RWPE2 (cell line): ENCODE measurements around the gene PHKG2.

Experiments used
- ATAC-seq: fragments of 200-7000 bp; cut with Tn5 transposase; 3 replicates; pipeline ENCODE4 v1.9.1; 2021; ENCODE audit warnings: low read depth
- DNase-seq: peaks from one replicate; pipeline ENCODE4 v3.0.0-alpha.2; 2020; ENCODE audit warnings: low spot score
- H3K27ac ChIP-seq: fragments of 450-650 bp; 2 replicates; pipeline ENCODE4 v1.5.1; 2017; ENCODE audit warnings: mild to moderate bottlenecking; ENCODE audit not compliant: poor library complexity, severe bottlenecking
- H3K27me3 ChIP-seq: fragments of 250-450 bp; sonication (Bioruptor Pico); 2 replicates; pipeline ENCODE4 v1.5.1; 2021; ENCODE audit warnings: mild to moderate bottlenecking, moderate library complexity; ENCODE audit not compliant: insufficient read depth, poor library complexity, severe bottlenecking
- H3K36me3 ChIP-seq: fragments of 250-450 bp; sonication (Bioruptor Pico); 2 replicates; pipeline ENCODE4 v1.5.1; 2020; ENCODE audit warnings: low read depth, mild to moderate bottlenecking, moderate library complexity
- H3K4me1 ChIP-seq: fragments of 250-450 bp; sonication (Bioruptor Pico); 2 replicates; pipeline ENCODE4 v1.5.1; 2021; ENCODE audit warnings: mild to moderate bottlenecking, moderate library complexity; ENCODE audit not compliant: insufficient read depth, poor library complexity, severe bottlenecking
- H3K4me3 ChIP-seq: fragments of 250-450 bp; sonication (Bioruptor Pico); 2 replicates; pipeline ENCODE4 v1.5.1; 2021; ENCODE audit warnings: mild to moderate bottlenecking, moderate library complexity; ENCODE audit not compliant: severe bottlenecking
- H3K9me3 ChIP-seq: fragments of 250-450 bp; sonication (Bioruptor Pico); 2 replicates; pipeline ENCODE4 v1.5.1; 2021; ENCODE audit warnings: mild to moderate bottlenecking, moderate library complexity; ENCODE audit not compliant: severe bottlenecking
- TF ChIP-seq, protein P1 (sequence below): fragments of 450-650 bp; IDR thresholded peaks from one replicate; pipeline ENCODE4 v1.5.1; 2017; ENCODE audit warnings: mild to moderate bottlenecking, moderate library complexity; ENCODE audit not compliant: poor library complexity, severe bottlenecking

PHKG2 gene

DNA sequence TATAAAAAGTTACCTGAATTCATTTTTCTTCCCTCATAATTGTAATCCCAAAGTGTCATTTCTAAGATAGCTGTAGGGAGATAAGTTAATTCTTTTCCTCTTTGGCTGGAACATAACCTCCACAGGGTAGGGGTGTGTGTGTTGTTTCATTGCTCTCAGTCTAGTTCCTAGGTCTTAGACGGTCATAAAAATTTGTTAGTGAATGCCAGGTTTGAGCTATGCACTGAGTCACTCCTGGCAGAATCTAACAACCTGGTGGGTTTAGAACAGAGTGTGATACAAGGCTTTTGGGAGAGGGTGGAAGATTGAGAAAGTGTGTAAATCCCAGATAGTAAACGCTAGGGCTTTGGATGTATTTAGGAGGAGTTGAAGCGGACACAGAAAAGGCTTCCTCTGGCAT is 894 bp upstream of the PHKG2 start:
- DNase-seq (no peak), ATAC-seq (peak; percentile 51)
- Histone ChIP-seq H3K36me3 (peaks cover 54% of the 10 kb centered on the region), H3K27ac (peak overlapping the region; percentile 79), H3K9me3 (no peaks in the 10 kb centered on the region), H3K27me3 (no peaks in the 10 kb centered on the region), H3K4me3 (peak overlapping the region; percentile 43), H3K4me1 (peaks cover 13% of the 10 kb centered on the region)
- TF ChIP-seq, protein P1, sequence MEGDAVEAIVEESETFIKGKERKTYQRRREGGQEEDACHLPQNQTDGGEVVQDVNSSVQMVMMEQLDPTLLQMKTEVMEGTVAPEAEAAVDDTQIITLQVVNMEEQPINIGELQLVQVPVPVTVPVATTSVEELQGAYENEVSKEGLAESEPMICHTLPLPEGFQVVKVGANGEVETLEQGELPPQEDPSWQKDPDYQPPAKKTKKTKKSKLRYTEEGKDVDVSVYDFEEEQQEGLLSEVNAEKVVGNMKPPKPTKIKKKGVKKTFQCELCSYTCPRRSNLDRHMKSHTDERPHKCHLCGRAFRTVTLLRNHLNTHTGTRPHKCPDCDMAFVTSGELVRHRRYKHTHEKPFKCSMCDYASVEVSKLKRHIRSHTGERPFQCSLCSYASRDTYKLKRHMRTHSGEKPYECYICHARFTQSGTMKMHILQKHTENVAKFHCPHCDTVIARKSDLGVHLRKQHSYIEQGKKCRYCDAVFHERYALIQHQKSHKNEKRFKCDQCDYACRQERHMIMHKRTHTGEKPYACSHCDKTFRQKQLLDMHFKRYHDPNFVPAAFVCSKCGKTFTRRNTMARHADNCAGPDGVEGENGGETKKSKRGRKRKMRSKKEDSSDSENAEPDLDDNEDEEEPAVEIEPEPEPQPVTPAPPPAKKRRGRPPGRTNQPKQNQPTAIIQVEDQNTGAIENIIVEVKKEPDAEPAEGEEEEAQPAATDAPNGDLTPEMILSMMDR = no peak

DNA sequence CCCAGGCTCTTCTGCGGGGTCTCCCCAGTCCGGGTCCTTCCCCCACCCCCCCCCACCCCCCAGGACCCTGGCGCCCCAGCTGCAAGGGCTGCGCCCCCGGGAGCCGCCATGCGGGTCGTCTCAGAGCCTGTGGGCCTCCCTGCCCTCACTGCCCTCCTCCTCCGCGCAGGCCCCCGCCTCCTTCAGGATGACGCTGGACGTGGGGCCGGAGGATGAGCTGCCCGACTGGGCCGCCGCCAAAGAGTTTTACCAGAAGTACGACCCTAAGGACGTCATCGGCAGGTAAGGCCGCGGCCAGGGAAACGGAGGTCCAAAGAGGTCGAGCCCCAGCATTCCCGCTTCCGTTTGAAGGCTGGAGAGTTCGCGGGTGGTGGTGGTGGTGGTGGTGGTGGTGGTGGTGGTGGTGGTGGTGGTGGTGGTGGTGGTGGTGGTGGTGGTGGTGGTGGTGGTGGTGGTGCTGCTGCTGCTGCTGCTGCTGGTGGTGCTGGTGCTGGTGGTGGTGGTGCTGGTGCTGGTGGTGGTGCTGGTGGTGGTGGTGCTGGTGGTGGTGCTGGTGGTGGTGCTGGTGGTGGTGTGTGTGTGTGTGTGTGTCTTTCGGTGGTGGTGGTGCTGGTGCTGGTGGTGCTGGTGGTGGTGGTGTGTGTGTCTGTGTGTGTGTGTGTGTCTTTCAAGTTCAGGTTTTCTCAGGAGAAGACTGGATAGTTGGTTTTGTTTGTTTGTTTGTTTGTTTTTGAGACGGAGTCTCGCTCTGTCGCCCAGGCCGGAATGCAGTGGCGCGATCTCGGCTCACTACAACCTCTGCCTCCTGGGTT is 615 bp downstream of the PHKG2 start:
- Histone ChIP-seq H3K4me1 (peaks cover 12% of the 10 kb centered on the region), H3K27ac (peak overlapping the region; percentile 79), H3K27me3 (no peaks in the 10 kb centered on the region), H3K36me3 (peaks cover 55% of the 10 kb centered on the region), H3K4me3 (peak overlapping the region; percentile 43), H3K9me3 (no peaks in the 10 kb centered on the region)
- TF ChIP-seq, protein P1 = no peak
- DNase-seq = no peak
- ATAC-seq = peak; percentile 49

DNA sequence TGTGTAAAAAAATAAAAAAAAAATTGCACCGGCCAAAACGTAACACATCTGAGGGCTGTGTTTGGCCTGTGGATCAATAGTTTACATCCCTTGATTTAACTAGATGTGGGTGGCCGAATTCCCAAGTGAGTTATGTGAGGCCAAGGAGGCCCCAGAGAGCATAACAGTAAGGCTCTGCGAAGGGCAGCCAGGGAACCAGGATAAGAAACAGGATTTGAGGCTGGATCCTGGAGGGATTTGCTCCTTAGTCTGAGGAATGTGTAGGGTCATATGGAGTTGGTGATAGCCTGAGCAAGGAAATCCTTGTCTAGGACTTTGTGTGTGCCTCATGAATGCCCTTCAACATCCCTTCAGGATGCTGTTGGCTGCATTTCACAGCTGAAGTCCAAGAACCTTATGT is 2.0 kb downstream of the PHKG2 start:
- no peaks in the 10 kb centered on the region for H3K9me3 ChIP-seq
- H3K27me3 ChIP-seq = no peaks in the 10 kb centered on the region
- no peak for ATAC-seq
- TF ChIP-seq, protein P1 = no peak
- no peak overlapping the region for H3K27ac ChIP-seq
- H3K4me3 ChIP-seq = no peak overlapping the region
- H3K36me3 ChIP-seq = peaks cover 55% of the 10 kb centered on the region
- H3K4me1 ChIP-seq = peaks cover 12% of the 10 kb centered on the region
- no peak for DNase-seq

DNA sequence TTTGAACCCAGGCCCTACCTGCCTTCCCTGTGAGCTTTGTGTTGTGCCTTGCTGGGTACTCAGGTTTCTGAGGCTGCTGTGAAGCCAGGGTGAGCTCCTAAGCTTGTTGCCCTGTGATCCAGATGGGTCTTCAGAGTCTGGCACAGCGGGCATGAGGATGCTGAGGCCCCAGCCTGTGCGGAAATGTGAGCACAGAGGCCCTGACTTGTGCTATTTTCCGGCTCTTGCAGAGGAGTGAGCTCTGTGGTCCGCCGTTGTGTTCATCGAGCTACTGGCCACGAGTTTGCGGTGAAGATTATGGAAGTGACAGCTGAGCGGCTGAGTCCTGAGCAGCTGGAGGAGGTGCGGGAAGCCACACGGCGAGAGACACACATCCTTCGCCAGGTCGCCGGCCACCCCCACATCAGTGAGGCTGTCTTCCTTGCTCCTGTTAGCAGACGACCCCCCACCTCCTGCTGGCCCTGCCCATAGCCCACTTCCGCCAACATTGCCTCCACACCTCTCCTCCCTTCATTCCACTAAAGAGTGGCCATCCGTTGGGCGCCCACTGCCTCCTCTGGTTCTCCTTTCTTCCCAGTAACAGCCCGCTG is 2.7 kb downstream of the PHKG2 start:
- TF ChIP-seq, protein P1 = no peak
- no peak overlapping the region for H3K27ac ChIP-seq
- ATAC-seq (no peak), DNase-seq (no peak)
- no peaks in the 10 kb centered on the region for H3K27me3 ChIP-seq
- no peak overlapping the region for H3K4me3 ChIP-seq
- H3K36me3 ChIP-seq = peaks cover 60% of the 10 kb centered on the region
- H3K9me3 ChIP-seq = no peaks in the 10 kb centered on the region
- peaks cover 12% of the 10 kb centered on the region for H3K4me1 ChIP-seq

DNA sequence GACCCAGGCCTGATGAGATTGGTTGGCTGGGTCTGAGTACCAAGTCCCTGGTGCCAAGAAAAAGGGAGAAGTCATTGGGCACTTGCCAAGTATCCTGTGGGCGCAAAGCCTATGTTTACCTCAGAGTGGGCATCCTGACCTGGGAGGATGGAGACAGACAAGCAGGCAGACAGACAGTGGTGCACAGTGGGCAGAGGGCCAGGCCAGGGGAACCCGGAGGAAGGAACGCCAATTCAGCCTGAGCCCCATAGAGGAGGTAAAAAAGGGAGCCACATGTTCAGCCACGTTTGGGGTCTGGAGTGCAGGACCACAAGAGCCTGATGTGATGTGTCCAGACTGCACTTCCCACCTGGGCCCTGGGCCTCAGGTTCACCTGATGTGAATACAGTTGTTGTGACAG is 5.4 kb downstream of the PHKG2 start:
- H3K4me3 ChIP-seq = no peak overlapping the region
- ATAC-seq (no peak), DNase-seq (no peak)
- H3K27ac ChIP-seq = no peak overlapping the region
- H3K27me3 ChIP-seq = no peaks in the 10 kb centered on the region
- TF ChIP-seq, protein P1 = no peak
- no peaks in the 10 kb centered on the region for H3K4me1 ChIP-seq
- H3K9me3 ChIP-seq = no peaks in the 10 kb centered on the region
- H3K36me3 ChIP-seq = peaks cover 69% of the 10 kb centered on the region
